IMR-90 (cell line): Measurements from ENCODE around the gene MTHFD2L. TPM values are rescaled to one million over a fixed set of nuclear protein-coding genes. Genes with fewer than 3 reads are reported as not detected.

Experiments used
- ATAC-seq: fragments of 200-7000 bp; cut with Tn5 transposase; 2 replicates; pipeline ENCODE4 v1.9.1; 2020; ENCODE audit warnings: low read depth, mild to moderate bottlenecking, moderate library complexity
- BruUV-seq: library from RNA; stranded (reverse); fragments of 400-500 nt; replicated peaks from 2 replicates; lab custom pipeline; 2021; lab: Mats Ljungman, UMichigan
- CTCF ChIA-PET: fragments of 300-600 bp; formaldehyde crosslinking; extraction: SDS; loops from one replicate; lab custom pipeline; 2021; ENCODE audit warnings: antibody characterized with exemption; lab: Yijun Ruan, JAX
- POLR2A ChIA-PET: fragments of 300-600 bp; sonication (Branson Sonifier 250); formaldehyde crosslinking; loops from one replicate; lab custom pipeline; 2022; ENCODE audit warnings: antibody characterized with exemption; ENCODE audit not compliant: unreplicated experiment; lab: Charles Lee
- DNase-seq: peaks from one replicate; pipeline ENCODE4 v3.0.0; 2013
- H2AFZ ChIP-seq: replicated peaks from 2 replicates; pipeline ENCODE3; 2013; ENCODE audit warnings: low read length, mild to moderate bottlenecking; ENCODE audit not compliant: poor library complexity
- H2AK5ac ChIP-seq: 2 replicates; pipeline ENCODE4 v1.6.1; 2013; ENCODE audit warnings: low read depth, low read length, inconsistent platforms
- H2AK9ac ChIP-seq: replicated peaks from 2 replicates; pipeline ENCODE3; 2013; ENCODE audit warnings: mild to moderate bottlenecking, low read depth, low read length, moderate library complexity; ENCODE audit not compliant: poor library complexity
- H2BK120ac ChIP-seq: 2 replicates; pipeline ENCODE4 v1.6.1; 2013; ENCODE audit warnings: low read depth, low read length, inconsistent platforms
- H2BK15ac ChIP-seq: 3 replicates; pipeline ENCODE4 v1.6.1; 2013; ENCODE audit warnings: low read depth, low read length, inconsistent platforms
- H2BK20ac ChIP-seq: 2 replicates; pipeline ENCODE4 v1.6.1; 2013; ENCODE audit warnings: low read depth, mild to moderate bottlenecking, inconsistent platforms, low read length, moderate library complexity
- H2BK5ac ChIP-seq: 2 replicates; pipeline ENCODE4 v1.6.1; 2013; ENCODE audit warnings: mild to moderate bottlenecking, low read depth, low read length, inconsistent platforms; ENCODE audit not compliant: poor library complexity, severe bottlenecking
- H3K14ac ChIP-seq: replicated peaks from 2 replicates; pipeline ENCODE4 v1.6.1; 2013; ENCODE audit warnings: low read depth, low read length, inconsistent platforms
- H3K18ac ChIP-seq: 2 replicates; pipeline ENCODE4 v1.6.1; 2013; ENCODE audit warnings: low read depth, low read length, control low read depth
- H3K23ac ChIP-seq: 2 replicates; pipeline ENCODE4 v1.6.1; 2013; ENCODE audit warnings: low read depth, low read length, inconsistent platforms
- H3K27ac ChIP-seq: 2 replicates; pipeline ENCODE4 v1.5.1; 2013; ENCODE audit warnings: mild to moderate bottlenecking, control low read depth, low read length; ENCODE audit not compliant: insufficient read depth
- H3K27me3 ChIP-seq: 2 replicates; pipeline ENCODE4 v1.6.1; 2013; ENCODE audit warnings: low read length; ENCODE audit not compliant: control insufficient read depth, insufficient read depth
- H3K36me3 ChIP-seq: 2 replicates; pipeline ENCODE4 v1.6.1; 2013; ENCODE audit warnings: low read length, mixed read lengths; ENCODE audit not compliant: control insufficient read depth, insufficient read depth
- H3K4ac ChIP-seq: 2 replicates; pipeline ENCODE4 v1.6.1; 2013; ENCODE audit warnings: low read depth, low read length, inconsistent platforms
- H3K4me1 ChIP-seq: 2 replicates; pipeline ENCODE4 v1.6.1; 2013; ENCODE audit warnings: low read length, mixed read lengths; ENCODE audit not compliant: control insufficient read depth, insufficient read depth
- H3K4me2 ChIP-seq: 2 replicates; pipeline ENCODE4 v1.6.1; 2013; ENCODE audit warnings: low read depth, mild to moderate bottlenecking, control low read depth, low read length, moderate library complexity
- H3K4me3 ChIP-seq: 2 replicates; pipeline ENCODE4 v1.5.1; 2013; ENCODE audit warnings: low read depth, mild to moderate bottlenecking, control low read depth, low read length, moderate library complexity; ENCODE audit not compliant: insufficient read depth
- H3K56ac ChIP-seq: 2 replicates; pipeline ENCODE4 v1.6.1; 2013; ENCODE audit warnings: low read length, inconsistent platforms; ENCODE audit not compliant: insufficient read depth; ENCODE audit errors: extremely low read depth
- H3K79me1 ChIP-seq, 2 experiments: 2 replicates each; pipeline ENCODE4 v1.6.1; 2013; ENCODE audit warnings: low read length in 2 of 2, inconsistent platforms in 1 of 2, low read depth in 1 of 2
- H3K9ac ChIP-seq: 2 replicates; pipeline ENCODE4 v1.6.1; 2013; ENCODE audit warnings: low read depth, low read length, control low read depth
- H3K9me1 ChIP-seq: 2 replicates; pipeline ENCODE4 v1.6.1; 2013; ENCODE audit warnings: low read length, inconsistent platforms; ENCODE audit not compliant: insufficient read depth
- H3K9me3 ChIP-seq: 2 replicates; pipeline ENCODE4 v1.6.1; 2013; ENCODE audit warnings: low read length; ENCODE audit not compliant: control insufficient read depth, insufficient read depth
- H4K20me1 ChIP-seq: 2 replicates; pipeline ENCODE4 v1.6.1; 2013; ENCODE audit warnings: low read length, inconsistent platforms; ENCODE audit not compliant: insufficient read depth
- H4K5ac ChIP-seq: 2 replicates; pipeline ENCODE4 v1.6.1; 2013; ENCODE audit warnings: mild to moderate bottlenecking, low read depth, low read length, control low read depth
- H4K8ac ChIP-seq, 2 experiments: 2 replicates each; pipeline ENCODE4 v1.6.1; 2013; ENCODE audit warnings: low read depth in 2 of 2, low read length in 2 of 2, control low read depth in 1 of 2, inconsistent platforms in 1 of 2
- H4K91ac ChIP-seq: 2 replicates; pipeline ENCODE4 v1.6.1; 2013; ENCODE audit warnings: low read depth, low read length, inconsistent platforms; ENCODE audit not compliant: insufficient read depth
- BHLHE40 ChIP-seq: fragments of 150-350 bp; IDR thresholded peaks from 2 replicates; pipeline ENCODE4 v1.6.1; 2016; ENCODE audit warnings: mild to moderate bottlenecking, low read depth, low read length
- CEBPB ChIP-seq: IDR thresholded peaks from 2 replicates; pipeline ENCODE4 v1.6.1; 2012; ENCODE audit warnings: low read depth, low read length, improper control_type of control experiment
- NFE2L2 ChIP-seq: fragments of 150-350 bp; IDR thresholded peaks from 2 replicates; pipeline ENCODE4 v1.6.1; 2016; ENCODE audit warnings: low read depth, mild to moderate bottlenecking, low read length
- POLR2A ChIP-seq: IDR thresholded peaks from 2 replicates; pipeline ENCODE4 v1.6.1; 2012; ENCODE audit warnings: mild to moderate bottlenecking, low read depth, low read length
- RAD21 ChIP-seq: IDR thresholded peaks from 2 replicates; pipeline ENCODE4 v1.6.1; 2012; ENCODE audit warnings: low read length, improper control_type of control experiment
- RFX5 ChIP-seq: IDR thresholded peaks from 2 replicates; pipeline ENCODE4 v1.8.0; 2012; ENCODE audit warnings: low read depth, mild to moderate bottlenecking, low read length, moderate library complexity
- SMC3 ChIP-seq: fragments of 150-350 bp; IDR thresholded peaks from 2 replicates; pipeline ENCODE4 v1.6.1; 2016; ENCODE audit warnings: low read depth, mild to moderate bottlenecking, antibody characterized with exemption, low read length, moderate library complexity
- WGBS, 2 experiments: methylation state at CpG; one replicate each; pipeline versions ENCODE4 v1.1.5 to v1.1.7; 2013; ENCODE audit warnings: missing lambda C conversion rate in 2 of 2; ENCODE audit not compliant: insufficient read length in 1 of 2; ENCODE audit errors: extremely low coverage in 2 of 2; 5-methylcytosine and 5-hydroxymethylcytosine counted together
- dilution Hi-C: fragments of 300-500 bp; cut with HindIII; formaldehyde crosslinking; loops from one replicate; pipeline ENCODE4 v1.14.3; 2018; ENCODE audit warnings: low sequenced_read_pairs; ENCODE audit not compliant: unreplicated experiment
- in situ Hi-C: fragments of 300-500 bp; cut with MboI; formaldehyde crosslinking; loops from 3 replicates; pipeline ENCODE4 v1.14.3; 2019; ENCODE audit warnings: low sequenced_read_pairs, inconsistent platforms, mixed read lengths
- intact Hi-C: fragments of 100-400 bp; cut with micrococcal nuclease; formaldehyde crosslinking; loops from 2 replicates; pipeline ENCODE4 v1.10.0; 2022
- polyA plus RNA-seq, 3 experiments: library from polyadenylated mRNA; depleted of rRNA; stranded (reverse); fragments of >200 nt; gene quantifications; 2 replicates each; pipeline ENCODE4 v1.2.3, GENCODE V29; 2012; ENCODE audit warnings: low replicate concordance in 1 of 3
- total RNA-seq: library from RNA; depleted of rRNA; stranded (reverse); fragments of >200 nt; gene quantifications from 2 replicates; pipeline ENCODE4 v1.2.3, GENCODE V29; 2012
- TF ChIP-seq, protein P1 (sequence below): fragments of 150-350 bp; IDR thresholded peaks from 2 replicates; pipeline ENCODE4 v1.6.1; 2017; ENCODE audit warnings: mild to moderate bottlenecking, antibody characterized with exemption, low read length, low read depth

The MTHFD2L gene
- total and polyA plus RNA-seq, 2 of the 4 experiments (the other 2 are of a cell fraction): 2.8 to 4.3 TPM

- H3K79me1 ChIP-seq: no peaks in the 10 kb centered on the region
- in situ Hi-C loops: no loop called here
- intact Hi-C loops: no loop called here
- dilution Hi-C loops: no loop called here
- ChIA-PET POLR2A (no interaction called here), CTCF (interaction anchor here (0.7 kb wide), 1 partner anchor 464 kb away, joined by 3 read pairs; no protein-coding TSS in a partner anchor)
- H3K56ac ChIP-seq: no peak overlapping the region
- H3K27me3 ChIP-seq: peaks cover 10% of the 10 kb centered on the region
- no peak overlapping the region for H2BK20ac ChIP-seq
- H3K4me2 ChIP-seq: no peak overlapping the region
- no peak overlapping the region for H4K91ac ChIP-seq
- H2AK9ac ChIP-seq: no peak overlapping the region
- no peak overlapping the region for H3K9ac ChIP-seq
- no peak overlapping the region for H3K4me3 ChIP-seq
- no peak overlapping the region for H2AFZ ChIP-seq
- H4K20me1 ChIP-seq: no peaks in the 10 kb centered on the region
- H3K4me1 ChIP-seq: no peaks in the 10 kb centered on the region
- H3K23ac ChIP-seq: no peak overlapping the region
- WGBS, 2 experiments: no CpG with 5 or more reads among the region's 4 CpGs
- no peak overlapping the region for H2AK5ac ChIP-seq
- H4K8ac ChIP-seq: no peak overlapping the region
- H3K18ac ChIP-seq: no peak overlapping the region
- H4K5ac ChIP-seq: no peak overlapping the region
- no peaks in the 10 kb centered on the region for H3K36me3 ChIP-seq
- ATAC-seq: no peak
- H3K9me1 ChIP-seq: no peaks in the 10 kb centered on the region
- peaks cover 4% of the 10 kb centered on the region for H3K9me3 ChIP-seq
- H3K4ac ChIP-seq: no peak overlapping the region
- no peak overlapping the region for H3K14ac ChIP-seq
- no TSS peak for BruUV-seq
- no peak overlapping the region for H3K27ac ChIP-seq
- H2BK5ac ChIP-seq: no peak overlapping the region
- no peak for DNase-seq
- no peak overlapping the region for H2BK15ac ChIP-seq
- TF ChIP-seq BHLHE40 (no peak), RFX5 (no peak), CEBPB (peak; percentile 90), NFE2L2 (no peak), RAD21 (no peak), SMC3 (no peak), POLR2A (no peak)
- TF ChIP-seq, protein P1, sequence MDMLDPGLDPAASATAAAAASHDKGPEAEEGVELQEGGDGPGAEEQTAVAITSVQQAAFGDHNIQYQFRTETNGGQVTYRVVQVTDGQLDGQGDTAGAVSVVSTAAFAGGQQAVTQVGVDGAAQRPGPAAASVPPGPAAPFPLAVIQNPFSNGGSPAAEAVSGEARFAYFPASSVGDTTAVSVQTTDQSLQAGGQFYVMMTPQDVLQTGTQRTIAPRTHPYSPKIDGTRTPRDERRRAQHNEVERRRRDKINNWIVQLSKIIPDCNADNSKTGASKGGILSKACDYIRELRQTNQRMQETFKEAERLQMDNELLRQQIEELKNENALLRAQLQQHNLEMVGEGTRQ: no peak
- no peak overlapping the region for H2BK120ac ChIP-seq
These were observed 11.3 kb upstream of the MTHFD2L start for GRCh38 chr4:74146581-74147129.
